ENCODE data around the gene GATB.

The GATB gene

DNA sequence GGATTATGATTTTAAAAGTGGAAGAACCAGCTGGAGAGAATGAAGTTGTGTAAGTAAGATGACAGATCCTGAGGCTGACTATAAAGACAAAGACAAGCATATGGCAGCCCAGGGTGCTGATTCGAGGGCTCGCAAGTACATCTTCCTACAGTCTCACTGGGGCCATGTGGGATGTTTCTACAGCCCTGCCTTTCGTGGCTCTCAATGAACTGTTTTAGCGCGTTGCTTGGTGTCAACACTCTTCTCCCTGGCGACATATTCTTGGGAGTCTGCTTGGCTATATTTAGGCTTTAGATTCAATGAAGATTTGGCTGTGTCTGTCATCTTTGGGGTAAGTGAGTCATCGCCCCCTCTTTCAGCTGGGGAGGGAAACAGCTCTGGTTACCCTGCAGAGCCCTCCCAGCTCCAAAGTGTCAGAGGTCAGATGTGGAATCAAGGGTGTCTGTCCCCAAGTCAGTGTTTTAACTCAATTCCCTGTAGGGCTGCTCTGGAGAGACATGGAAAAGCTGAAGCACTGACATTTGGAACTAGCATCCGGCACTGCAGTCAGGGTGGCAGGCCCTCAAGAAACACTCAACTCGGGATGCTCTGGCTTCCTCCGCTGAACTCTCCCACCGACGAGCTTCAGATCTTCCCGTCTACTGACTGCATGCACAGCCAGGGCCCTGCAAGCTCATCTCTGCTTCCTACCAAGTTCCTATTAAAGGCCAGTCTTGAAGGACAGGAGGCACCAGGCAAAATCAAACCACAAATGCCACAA, 65.7 kb downstream of the GATB start:
- no peak for DNase-seq (ENCODE audit: low read depth)

DNA sequence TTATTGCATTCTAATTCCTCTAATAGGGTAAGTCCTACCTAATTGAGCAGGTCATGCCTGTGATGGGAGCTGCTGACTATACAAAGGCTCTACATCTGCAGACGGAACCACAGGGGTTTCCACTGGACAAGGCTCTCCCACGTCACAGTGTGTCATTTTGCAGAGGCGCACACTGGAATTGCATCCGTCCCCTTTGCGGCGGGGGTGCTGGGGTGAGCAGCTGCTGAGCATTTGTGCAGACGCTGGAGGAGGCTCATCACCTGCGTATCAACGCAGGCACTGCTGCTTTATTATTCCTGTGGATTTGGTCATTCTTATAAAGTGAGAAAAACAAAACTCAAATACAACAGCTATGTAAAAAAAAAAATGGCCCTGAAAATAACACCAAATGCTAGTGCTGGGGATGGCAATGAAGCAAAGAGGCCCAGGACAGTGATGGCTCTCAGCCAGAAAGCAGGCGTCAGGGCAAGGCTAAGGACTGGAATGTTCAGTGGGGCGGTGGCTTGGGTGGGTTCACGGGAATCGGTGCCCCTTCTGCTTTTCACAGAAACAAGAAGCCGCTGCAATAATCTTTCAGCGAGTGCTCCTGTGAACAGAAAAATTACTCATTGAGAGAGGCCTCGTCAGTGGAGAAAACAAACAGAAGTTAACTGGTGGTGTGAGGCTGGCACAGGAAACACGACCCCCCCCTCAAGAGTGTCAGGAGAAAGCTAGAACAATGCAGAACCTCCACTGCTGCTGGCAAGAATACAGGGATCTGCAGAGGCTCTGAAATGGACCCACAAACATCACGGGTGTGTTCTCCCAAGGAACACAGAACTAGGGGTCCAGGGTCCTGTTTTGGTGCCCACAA, 67.8 kb downstream of the GATB start:
- no peak for DNase-seq (ENCODE audit: low read depth)

DNA sequence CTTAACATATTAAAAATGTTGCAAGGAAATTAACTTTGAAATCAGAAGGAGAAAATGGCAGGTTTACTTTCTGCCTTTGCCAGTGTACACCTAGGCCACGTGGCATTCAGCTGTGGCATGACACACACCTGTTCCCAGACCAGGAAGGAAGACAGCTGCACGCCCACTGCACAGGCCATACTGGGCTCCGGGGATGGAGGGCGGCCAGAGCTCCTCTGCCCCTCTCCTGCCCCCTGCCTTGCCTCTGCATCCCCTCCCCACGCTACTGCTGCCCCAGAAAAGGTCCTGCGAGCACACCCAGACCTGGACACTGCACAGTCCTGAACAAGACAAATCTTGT, 68.4 kb downstream of the GATB start:
- DNase-seq (ENCODE audit: low read depth) = no peak

DNA sequence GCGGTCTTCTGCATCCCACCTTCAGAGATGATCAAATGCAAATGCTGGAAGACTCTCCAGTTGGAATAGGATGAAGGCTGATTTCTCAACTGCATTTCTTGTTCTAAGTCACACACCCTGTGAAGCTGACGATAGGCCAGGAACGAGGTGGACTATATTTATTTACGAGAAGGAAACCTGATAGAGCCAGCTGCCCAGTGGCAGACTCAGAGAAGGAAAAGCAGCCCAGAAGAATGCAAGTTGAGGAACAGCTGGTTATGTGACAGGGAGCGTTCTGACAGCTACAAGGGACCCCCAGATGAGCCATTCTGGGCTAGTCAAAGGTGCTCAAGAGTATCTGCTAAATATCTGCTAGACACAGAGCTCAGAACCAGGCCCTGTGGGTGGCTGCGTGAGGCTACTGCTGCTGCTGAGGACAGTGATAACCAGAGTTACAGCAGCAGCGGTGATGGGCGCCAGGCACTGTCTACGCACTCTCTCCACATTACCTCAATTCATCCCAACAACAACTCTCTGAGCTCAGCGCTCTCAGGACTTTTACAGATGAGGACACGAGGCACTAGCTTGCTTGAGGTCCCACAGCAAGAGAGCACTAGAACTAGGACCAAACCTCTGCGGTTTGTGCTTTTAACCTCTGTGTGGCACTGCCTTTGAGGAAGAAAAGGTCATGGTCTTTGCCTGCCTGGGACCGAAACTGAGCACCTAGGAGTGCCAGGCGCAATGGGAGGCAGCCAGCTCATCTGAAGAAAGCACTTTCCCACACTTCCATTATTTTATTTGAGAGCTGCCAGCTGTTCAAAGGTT, 69.0 kb downstream of the GATB start:
- DNase-seq (ENCODE audit: low read depth) = no peak

DNA sequence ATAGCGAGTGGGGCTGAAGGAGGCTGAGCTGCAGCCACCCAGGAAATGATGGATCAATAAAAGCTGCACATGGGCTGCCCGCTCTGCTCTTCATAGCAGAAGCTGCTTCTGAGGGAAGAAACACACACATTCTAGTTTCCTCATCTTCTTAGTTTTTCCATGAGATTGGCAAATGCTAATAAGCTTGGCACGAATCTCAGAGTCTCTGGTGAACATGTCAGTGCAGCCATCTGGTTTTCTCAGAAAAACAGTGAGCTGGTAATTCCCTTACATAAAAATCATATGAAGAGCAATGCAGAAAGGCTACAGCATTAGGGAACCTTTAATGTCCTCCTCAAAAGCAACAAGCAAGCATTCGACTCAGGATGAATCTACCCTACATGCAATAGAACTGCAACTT, 69.9 kb downstream of the GATB start:
- DNase-seq (ENCODE audit: low read depth) = no peak

DNA sequence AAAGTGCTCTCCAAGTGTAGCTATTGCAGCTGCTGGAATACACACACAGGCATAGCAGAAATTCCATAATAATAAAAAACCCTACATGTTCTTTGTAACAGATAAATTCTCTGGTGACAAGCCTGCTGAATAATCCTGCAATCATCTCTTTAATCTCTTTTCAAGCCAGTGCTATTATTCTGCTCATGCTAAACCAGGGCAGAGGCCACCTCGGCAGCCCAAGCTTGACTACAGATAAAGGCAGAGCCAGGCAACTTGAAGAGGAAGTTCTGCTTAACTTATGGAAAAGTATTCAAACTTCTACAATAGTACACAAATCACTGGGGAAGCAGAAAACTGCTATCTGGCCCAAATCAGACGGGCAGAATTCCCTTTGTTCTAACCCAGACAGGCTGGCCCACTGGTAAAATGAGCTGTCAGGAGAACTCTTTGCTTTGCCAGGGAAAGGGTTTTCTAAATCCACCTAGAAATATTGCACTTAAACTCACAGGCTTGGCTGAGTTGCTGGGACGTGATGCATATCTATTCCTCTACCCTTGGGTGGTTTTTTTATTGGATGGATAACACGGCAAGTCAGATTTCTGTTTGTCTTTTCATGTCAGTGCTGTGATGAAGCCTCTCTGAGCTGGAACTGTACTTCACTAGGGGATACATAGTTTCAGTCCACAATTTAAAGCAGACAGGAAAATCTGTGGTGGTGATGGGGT, 70.5 kb downstream of the GATB start:
- DNase-seq (ENCODE audit: low read depth) = no peak

DNA sequence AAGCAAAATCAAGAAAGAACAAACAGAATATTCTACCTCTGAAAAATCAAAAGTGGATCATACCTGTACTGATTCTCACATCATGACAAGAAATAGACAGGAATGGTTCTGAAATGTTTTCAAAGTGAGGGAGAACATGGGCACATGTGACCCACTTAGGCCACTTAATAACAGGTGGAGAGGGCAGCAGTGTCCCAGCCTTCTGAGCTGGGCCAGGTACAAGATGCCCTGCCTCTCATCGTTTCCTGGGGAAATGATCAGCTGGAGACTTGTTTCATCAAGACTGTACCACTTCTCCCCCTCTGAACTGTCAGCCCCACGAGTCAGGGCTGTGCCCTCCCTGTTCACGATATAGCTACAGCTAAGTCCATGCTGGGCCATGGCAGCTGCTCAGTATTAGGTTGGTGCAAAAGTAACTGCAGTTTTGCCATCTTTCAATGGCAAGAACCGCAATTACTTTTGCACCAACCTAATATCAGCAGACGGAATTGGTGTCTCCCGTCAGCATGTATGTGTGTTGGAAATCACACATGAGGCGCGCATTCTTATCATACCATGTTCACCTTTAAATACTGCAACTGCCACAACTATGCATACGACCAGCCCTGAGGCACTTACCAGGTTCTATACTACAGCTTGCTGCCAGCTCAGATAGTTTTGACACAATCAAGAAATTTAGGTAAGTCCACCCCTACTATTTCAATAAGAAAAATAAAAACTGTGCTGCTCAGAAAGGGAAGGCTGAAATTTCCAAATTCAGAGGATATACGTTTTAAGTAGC, 71.4 kb downstream of the GATB start:
- no peak for DNase-seq (ENCODE audit: low read depth)

DNA sequence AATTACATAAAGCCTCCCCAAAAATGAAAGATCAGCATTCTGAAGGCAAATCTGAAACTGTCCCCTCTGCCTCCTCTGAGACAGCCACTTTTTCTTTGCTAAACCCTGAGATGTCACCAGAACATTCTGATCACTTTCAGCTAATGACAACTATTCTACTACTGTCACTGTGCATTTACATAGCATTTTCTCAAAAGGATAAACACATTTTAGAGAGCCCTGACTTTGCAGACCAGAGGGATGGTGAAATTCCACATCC, 72.1 kb downstream of the GATB start:
- DNase-seq (ENCODE audit: low read depth) = no peak

DNA sequence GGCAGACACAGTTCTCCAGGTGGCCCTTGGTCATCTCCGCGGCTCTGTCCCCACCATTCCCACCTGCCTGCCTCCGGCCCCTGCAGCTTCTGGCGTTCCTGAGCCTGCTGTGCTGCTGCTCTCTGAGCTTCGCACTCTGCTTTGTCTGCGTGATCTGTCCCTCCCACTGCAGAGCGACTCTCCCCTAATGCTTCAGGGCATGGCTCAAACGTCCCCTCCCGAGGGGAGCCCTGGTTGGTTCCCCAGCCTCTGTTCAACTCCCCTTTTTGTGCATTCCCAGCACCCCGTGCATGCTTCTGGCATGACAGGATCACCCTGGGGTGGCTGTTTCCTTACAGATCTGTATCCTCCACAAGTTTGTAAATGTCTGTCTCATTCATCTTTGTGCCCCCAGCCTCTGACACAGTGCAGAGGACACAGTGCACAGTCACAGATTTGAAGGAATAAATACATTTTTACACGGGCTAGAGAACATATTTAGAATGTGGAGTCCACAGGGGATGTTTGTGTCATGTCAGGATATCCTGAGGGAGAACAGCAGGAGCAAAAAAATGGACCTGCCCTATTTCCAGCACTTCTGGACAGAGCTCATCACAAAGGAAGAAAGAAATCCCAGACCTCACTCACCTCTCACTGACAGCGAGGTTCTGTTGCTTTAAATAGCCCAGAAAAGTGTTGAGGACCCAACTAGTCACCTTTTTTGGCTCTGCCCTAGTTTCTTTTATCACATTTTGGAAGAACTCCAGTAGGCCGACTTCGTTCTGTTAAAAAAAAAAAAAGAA, 72.6 kb downstream of the GATB start:
- no peak for DNase-seq (ENCODE audit: low read depth)

DNA sequence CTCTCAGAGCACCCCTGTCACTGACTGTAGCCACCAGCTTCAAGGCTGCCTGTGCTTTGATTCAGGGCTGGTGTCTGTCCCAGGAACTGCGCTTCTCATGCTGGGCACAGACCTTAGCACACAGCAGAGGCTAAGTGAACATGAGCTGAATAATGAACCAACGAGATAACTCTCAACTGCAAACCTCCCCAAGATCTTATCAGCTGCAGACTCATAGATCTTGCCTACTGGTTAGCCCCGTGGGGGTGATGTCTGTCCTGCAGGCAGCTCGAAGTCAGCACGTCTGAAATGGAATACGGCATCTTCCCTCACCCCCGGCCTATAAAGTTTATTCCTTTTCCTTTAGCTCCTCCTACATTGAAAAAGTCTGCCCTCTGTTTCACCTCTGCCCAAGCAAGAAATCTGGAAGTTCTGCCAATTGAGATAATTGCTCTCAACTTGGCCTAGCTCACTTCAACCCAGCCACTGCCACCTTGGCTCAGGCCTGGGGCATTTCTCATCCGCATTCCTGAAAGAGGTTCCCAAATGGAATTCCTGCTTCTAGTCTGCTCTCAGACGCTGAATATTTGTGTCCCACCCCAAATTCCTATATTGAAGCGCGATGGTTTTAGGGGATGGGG, 73.7 kb downstream of the GATB start:
- DNase-seq (ENCODE audit: low read depth) = no peak

DNA sequence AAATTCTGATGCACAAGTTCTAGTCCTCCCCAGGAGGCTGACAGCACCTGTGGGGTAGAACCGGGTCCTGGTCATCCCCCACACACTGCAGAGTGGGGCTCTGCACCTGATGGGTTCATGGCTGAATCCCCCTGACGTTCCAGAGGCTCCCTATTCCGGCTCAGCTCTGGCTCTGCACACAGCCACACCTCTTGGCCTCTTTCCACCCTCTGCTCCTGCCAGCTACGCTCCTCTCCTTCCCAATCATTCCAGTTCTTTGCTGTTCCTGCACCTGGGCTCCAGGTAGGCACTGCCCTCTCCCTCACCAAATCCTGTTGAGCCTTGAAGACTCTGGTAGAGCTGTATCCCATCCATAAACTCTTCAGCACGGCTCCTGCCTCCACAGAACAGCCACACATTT, 75.5 kb downstream of the GATB start:
- no peak for DNase-seq (ENCODE audit: low read depth)

DNA sequence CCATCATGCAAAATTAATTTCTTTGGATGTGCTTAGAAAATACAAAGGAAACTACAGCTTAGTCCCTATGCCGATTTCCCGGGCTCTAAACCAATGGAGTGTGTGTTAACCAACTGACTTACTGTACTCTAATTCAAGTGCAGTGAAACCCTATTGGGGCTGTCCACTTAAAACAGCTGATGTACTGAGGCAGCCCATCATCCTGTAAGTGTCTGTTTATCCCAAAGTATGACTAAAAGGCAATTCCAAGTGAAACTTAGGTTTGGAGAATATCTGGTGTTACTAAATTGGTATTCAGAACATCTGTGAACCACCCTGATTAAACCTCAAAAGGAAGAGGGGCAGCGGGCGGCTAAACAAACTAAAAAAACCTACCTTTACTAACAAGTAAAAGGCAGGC, 79.7 kb downstream of the GATB start:
- no peak for DNase-seq (ENCODE audit: low read depth)

DNA sequence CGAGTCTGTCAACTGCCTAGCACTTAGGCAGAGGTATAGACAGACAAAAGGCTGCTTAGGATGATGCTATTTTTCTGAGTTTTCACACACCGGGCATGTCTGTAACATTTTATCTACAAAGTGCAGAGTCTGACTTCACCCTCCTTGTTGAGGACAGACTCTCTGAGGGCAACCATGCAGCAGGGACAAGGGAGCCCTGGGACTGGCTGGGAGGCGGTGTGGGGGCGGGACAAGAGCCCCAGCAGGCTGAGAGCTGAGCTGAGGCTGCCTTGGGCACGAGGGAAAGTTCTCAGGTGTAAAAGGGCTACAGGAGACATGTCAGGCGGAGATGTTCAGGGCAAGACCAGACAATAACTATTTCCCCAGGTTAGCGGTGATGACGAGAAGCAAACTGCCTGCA, 81.6 kb downstream of the GATB start:
- no peak for DNase-seq (ENCODE audit: low read depth)

DNA sequence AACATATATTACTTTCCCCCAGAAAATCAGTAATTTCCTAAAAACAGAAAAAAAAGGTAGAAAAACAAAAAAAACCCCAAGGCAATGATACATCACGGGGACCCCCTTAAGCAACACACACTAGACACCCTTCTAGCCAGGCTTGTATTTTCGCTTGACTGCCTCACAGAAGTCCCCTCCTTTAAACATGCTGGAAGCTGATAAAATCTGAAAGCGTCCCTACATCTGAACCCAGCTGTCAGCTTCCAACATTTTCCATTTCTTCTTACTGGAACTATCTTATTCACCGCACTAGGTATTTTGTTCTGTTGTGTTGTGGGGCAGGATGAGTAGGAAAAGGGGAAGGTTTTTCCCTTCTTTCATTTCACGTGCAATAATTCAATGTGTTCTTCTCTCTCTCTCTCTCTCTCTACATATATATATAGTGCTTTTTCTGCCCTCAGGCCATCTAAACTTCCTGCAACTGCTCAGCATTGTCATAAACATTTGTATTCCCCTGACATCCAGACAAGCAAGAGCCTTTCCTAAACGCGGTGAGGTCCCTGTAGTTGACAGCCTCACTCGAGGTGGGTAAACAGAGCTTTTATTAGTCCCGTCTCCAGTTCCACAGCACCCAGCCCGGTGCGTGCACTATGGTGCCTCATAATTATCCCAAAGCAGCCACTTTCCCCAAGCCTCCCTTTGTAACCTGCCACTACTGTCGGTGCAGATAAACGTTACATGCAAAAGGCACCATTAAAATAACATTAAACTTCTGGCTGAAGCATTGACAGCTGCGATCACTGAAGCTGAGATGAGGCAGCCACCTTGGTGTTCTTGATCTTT, 82.5 kb downstream of the GATB start:
- no peak for DNase-seq (ENCODE audit: low read depth)

DNA sequence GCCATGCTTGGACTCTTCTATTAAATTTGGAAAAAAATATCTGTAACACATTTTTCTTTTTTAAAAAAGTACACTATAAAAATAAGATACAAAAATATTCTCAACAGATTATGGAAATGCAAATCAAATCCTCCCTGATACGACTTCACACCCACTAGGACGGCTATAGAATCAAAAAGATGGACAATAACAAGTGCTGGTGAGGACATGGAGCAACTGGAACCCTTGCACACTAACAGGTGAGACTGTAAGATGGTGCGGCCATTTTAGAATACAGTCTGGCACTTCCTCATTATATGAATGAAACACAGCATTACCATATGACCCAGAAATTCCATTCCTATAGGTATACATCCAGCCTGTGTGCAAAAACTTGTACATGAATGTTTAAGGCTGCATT, 83.6 kb downstream of the GATB start:
- no peak for DNase-seq (ENCODE audit: low read depth)

DNA sequence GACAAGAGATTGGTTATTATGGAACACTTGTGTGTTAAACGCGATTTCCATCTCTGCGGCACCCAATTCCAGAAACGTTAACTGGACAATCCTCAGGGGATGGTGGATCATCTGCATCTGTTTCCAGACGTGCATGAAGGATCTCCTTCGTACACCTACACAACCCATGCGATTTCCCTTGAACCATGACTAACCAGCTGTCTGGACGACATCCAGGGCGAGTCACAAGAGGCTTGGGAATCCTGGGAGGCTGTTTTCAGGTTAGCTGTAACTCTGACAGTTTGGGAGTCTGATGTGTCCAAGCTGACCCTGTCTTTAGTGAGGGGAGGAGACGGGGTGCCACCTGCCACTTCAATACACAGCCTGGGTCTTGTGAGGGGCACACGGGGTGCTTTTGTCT, 84.5 kb downstream of the GATB start:
- DNase-seq (ENCODE audit: low read depth) = no peak

DNA sequence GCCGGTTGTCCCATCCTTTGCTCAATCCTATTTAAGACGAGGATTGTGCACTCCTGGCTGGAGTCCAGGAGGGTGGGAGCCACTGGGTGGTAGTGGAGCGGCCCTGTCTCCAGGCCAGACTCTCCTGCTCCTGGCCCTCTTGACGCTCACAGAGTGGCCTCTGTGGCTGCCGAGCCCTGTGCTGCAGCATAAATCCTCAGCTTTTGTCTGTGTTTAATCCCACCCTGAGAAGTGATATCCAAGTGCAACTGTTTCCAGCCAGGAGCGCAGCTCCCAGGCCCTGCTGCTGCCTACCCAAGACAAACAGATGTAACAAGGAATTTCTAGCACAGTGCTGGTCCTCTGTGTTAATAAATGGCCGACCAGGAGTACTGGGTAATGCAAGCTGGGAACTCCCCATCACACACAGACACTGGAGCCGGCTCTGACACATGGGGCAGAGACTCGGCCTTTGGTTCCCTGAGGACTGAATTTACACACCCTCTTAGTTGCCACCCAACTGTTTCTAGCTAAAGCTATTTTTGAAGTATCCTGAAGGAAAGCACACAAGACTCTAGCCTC, 85.3 kb downstream of the GATB start:
- DNase-seq (ENCODE audit: low read depth) = no peak

DNA sequence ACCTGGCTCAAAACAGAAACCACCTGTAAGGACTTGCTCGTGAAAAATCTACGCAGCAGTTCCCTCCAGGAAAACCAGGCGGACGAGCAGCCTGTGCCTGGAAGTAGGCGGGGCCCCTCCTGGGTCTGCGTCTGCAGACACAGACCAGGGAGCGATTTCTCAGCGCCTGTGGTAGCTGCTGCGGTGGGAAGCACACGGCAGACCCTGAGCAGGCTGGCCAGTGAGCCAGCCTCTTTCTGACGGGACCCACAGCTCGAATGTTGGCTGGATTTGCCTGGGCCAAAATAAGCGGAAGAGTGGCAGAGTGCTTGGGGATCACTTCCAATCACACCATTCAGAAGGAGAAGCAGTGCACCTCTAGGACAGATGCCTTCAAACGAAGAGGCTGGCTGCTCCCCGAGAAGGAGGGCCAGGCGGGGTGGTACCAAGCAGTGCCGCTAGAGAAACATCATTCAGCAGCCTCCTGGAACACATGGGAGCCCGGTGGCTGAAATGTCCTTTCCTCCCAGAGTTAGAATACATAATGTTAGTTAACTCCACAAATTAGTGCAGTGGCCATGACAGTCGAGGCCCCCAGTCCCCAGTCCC, 85.9 kb downstream of the GATB start:
- DNase-seq (ENCODE audit: low read depth) = no peak

Data from HS-27A (cell line).